Breast epithelium (tissue), 4 donors: ENCODE measurements around the gene SFXN5. TPM values are rescaled to one million over a fixed set of nuclear protein-coding genes. Genes with fewer than 3 reads are reported as not detected.

Experiments used
- DNase-seq, 2 donors: peaks; one replicate each; pipeline ENCODE4 v3.0.0-alpha.2; 2019; ENCODE audit warnings: low spot score in 2 of 2
- H3K27ac ChIP-seq, 2 donors: fragments of 200-600 bp; sonication (generic) in 1 of 2; one replicate each; pipeline ENCODE4 v1.5.1; 2016 to 2019; ENCODE audit warnings: mild to moderate bottlenecking in 1 of 2
- H3K27me3 ChIP-seq, 2 donors: fragments of 200-600 bp; sonication (generic) in 1 of 2; one replicate each; pipeline versions ENCODE4 v1.5.1 to v1.6.0; 2017 to 2019; ENCODE audit warnings: control low read depth in 1 of 2, mild to moderate bottlenecking in 1 of 2
- H3K36me3 ChIP-seq: fragments of 200-600 bp; one replicate; pipeline ENCODE4 v1.5.1; 2019
- H3K4me1 ChIP-seq, 2 donors: fragments of 200-600 bp; sonication (generic); one replicate each; pipeline ENCODE4 v1.5.1; 2016 to 2019; ENCODE audit warnings: control low read depth in 1 of 2
- H3K4me3 ChIP-seq, 3 donors: fragments of 200-600 bp; sonication (generic); 1 replicate in 2 of 3; 2 replicates in 1 of 3; pipeline ENCODE4 v1.5.1; 2016 to 2019; ENCODE audit warnings: mild to moderate bottlenecking in 3 of 3, moderate library complexity in 2 of 3
- H3K9me3 ChIP-seq, 2 donors: fragments of 200-600 bp; sonication (generic) in 1 of 2; one replicate each; pipeline ENCODE4 v1.5.1; 2016 to 2019; ENCODE audit warnings: control low read depth in 1 of 2
- CTCF ChIP-seq, 3 donors: fragments of 450-650 bp; IDR thresholded peaks; one replicate each; pipeline ENCODE4 v1.5.1; 2016 to 2017; ENCODE audit warnings: antibody characterized with exemption in 3 of 3, mild to moderate bottlenecking in 3 of 3, moderate library complexity in 3 of 3
- POLR2A ChIP-seq: fragments of 450-650 bp; IDR thresholded peaks from one replicate; pipeline ENCODE4 v1.6.1; 2016; ENCODE audit warnings: antibody characterized with exemption, mild to moderate bottlenecking, moderate library complexity
- POLR2AphosphoS5 ChIP-seq, 3 donors: sonication (generic); formaldehyde crosslinking; IDR thresholded peaks; one replicate each; pipeline ENCODE4 v1.6.1; 2017; ENCODE audit warnings: antibody characterized with exemption in 3 of 3
- intact Hi-C: fragments of 100-400 bp; cut with DNase I; formaldehyde crosslinking; loops from one replicate; pipeline ENCODE4 v1.15.1; 2023; ENCODE audit warnings: low total_unique reads
- total RNA-seq, 3 donors: library from RNA; depleted of rRNA; stranded (reverse); fragments of >200 nt; gene quantifications; one replicate each; pipeline ENCODE4 v1.1.0, GENCODE V29; 2016

SFXN5 gene
- total RNA-seq, 3 donors from 2014 or later: 6.7 to 19.6 (median 12.8) TPM

GRCh38 chr2:72940361-72940760 lies 131.2 kb downstream of the SFXN5 start:
- intact Hi-C loops: no loop called here
- H3K36me3 ChIP-seq: no peaks in the 10 kb centered on the region
- no peak for DNase-seq
- H3K27ac ChIP-seq: no peak overlapping the region
- TF ChIP-seq POLR2AphosphoS5 (IDR thresholded peaks at IDR 0.05) (no peak), POLR2A (no peak), CTCF (IDR thresholded peaks at IDR 0.05) (no peak)
- H3K4me3 ChIP-seq: no peak overlapping the region
- H3K27me3 ChIP-seq: no peaks in the 10 kb centered on the region
- H3K9me3 ChIP-seq: no peaks in the 10 kb centered on the region
- H3K4me1 ChIP-seq: no peaks in the 10 kb centered on the region

GRCh38 chr2:72938455-72938854 lies 133.1 kb downstream of the SFXN5 start:
- Histone ChIP-seq H3K4me3 (no peak overlapping the region), H3K27me3 (no peaks in the 10 kb centered on the region), H3K36me3 (no peaks in the 10 kb centered on the region), H3K4me1 (no peaks in the 10 kb centered on the region), H3K27ac (no peak overlapping the region), H3K9me3 (no peaks in the 10 kb centered on the region)
- intact Hi-C loops: no loop called here
- TF ChIP-seq POLR2AphosphoS5 (IDR thresholded peaks at IDR 0.05) (no peak), POLR2A (no peak), CTCF (IDR thresholded peaks at IDR 0.05) (no peak)
- no peak for DNase-seq

- Histone ChIP-seq H3K27me3 (no peaks in the 10 kb centered on the region), H3K36me3 (no peaks in the 10 kb centered on the region), H3K4me1 (no peaks in the 10 kb centered on the region), H3K9me3 (no peaks in the 10 kb centered on the region), H3K4me3 (no peak overlapping the region), H3K27ac (no peak overlapping the region)
- TF ChIP-seq CTCF (IDR thresholded peaks at IDR 0.05) (no peak), POLR2AphosphoS5 (IDR thresholded peaks at IDR 0.05) (no peak), POLR2A (no peak)
- intact Hi-C loops: no loop called here
- no peak for DNase-seq
Measured at GRCh38 chr2:72937356-72937669, 134.2 kb downstream of the SFXN5 start.

GRCh38 chr2:72936660-72937355 lies 134.7 kb downstream of the SFXN5 start:
- Histone ChIP-seq H3K27me3 (peaks cover 0 to 3% of the 10 kb centered on the region in 2 donors), H3K36me3 (no peaks in the 10 kb centered on the region), H3K9me3 (no peaks in the 10 kb centered on the region), H3K4me3 (no peak overlapping the region), H3K4me1 (no peaks in the 10 kb centered on the region), H3K27ac (no peak overlapping the region)
- intact Hi-C loops: no loop called here
- DNase-seq: no peak
- TF ChIP-seq CTCF (IDR thresholded peaks at IDR 0.05): no peak
- no peak for TF ChIP-seq POLR2A

GRCh38 chr2:72935611-72935957 lies 135.9 kb downstream of the SFXN5 start:
- H3K27ac ChIP-seq: no peak overlapping the region
- H3K4me1 ChIP-seq: no peaks in the 10 kb centered on the region
- intact Hi-C loops: no loop called here
- peaks cover 0 to 7% of the 10 kb centered on the region in 2 donors for H3K27me3 ChIP-seq
- H3K36me3 ChIP-seq: no peaks in the 10 kb centered on the region
- H3K9me3 ChIP-seq: no peaks in the 10 kb centered on the region
- no peak for DNase-seq
- TF ChIP-seq CTCF (IDR thresholded peaks at IDR 0.05) (no peak), POLR2AphosphoS5 (IDR thresholded peaks at IDR 0.05) (no peak), POLR2A (no peak)
- no peak overlapping the region for H3K4me3 ChIP-seq
